ENCODE results near the gene PLA2G15. TPM values are rescaled to one million over a fixed set of nuclear protein-coding genes. Genes with fewer than 3 reads are reported as not detected.

Gene PLA2G15
- polyA plus RNA-seq, 1 of the 3 experiments (the other 2 are of a cell fraction): 23.9 TPM

- TF ChIP-seq IRF3 (IDR thresholded peaks at IDR 0.05; ENCODE audit: low read depth, low read length) (no peak), POLR2AphosphoS5 (IDR thresholded peaks at IDR 0.05; ENCODE audit: low read depth, low read length) (peak; percentile 87), RXRA (IDR thresholded peaks at IDR 0.05; ENCODE audit: borderline replicate concordance, low read depth) (no peak), TEAD4 (IDR thresholded peaks at IDR 0.05; ENCODE audit: borderline replicate concordance, insufficient read depth) (peak; percentile 99), REST (IDR thresholded peaks at IDR 0.05; ENCODE audit: low read depth, low read length) (no peak), MXI1 (IDR thresholded peaks at IDR 0.05; ENCODE audit: low read depth, low read length) (peak; percentile 66)
These were observed 7.7 kb upstream of the PLA2G15 start (continued) for GRCh38 chr16:68237243-68238028.

- peak overlapping the region; percentile 88 for H2AFZ ChIP-seq (ENCODE audit: low read depth)
- TF ChIP-seq PBX3 (IDR thresholded peaks at IDR 0.05): no peak
- no peak for TF ChIP-seq MAX (IDR thresholded peaks at IDR 0.05; ENCODE audit: low read depth)
- no peak for TF ChIP-seq SMC3 (IDR thresholded peaks at IDR 0.05; ENCODE audit: low read depth, low read length)
- no peak for TF ChIP-seq NRF1 (IDR thresholded peaks at IDR 0.05; ENCODE audit: low read depth, low read length)
- TF ChIP-seq FOXJ3 (CRISPR knock-in tag; IDR thresholded peaks at IDR 0.05): no peak
- TF ChIP-seq YY1 (IDR thresholded peaks at IDR 0.05; ENCODE audit: low read depth): no peak
- TF ChIP-seq SIN3A (IDR thresholded peaks at IDR 0.05; ENCODE audit: borderline replicate concordance, low read depth, low read length): no peak
- no peak for TF ChIP-seq CHD2 (IDR thresholded peaks at IDR 0.05; ENCODE audit: low read length, partially characterized antibody)
- TF ChIP-seq TEAD4 (IDR thresholded peaks at IDR 0.05; ENCODE audit: borderline replicate concordance, insufficient read depth): no peak
- no peak for TF ChIP-seq RXRA (IDR thresholded peaks at IDR 0.05; ENCODE audit: borderline replicate concordance, low read depth)
- no peak for TF ChIP-seq RCOR1 (IDR thresholded peaks at IDR 0.05; ENCODE audit: low read length)
- TF ChIP-seq RFX5 (IDR thresholded peaks at IDR 0.05; ENCODE audit: low read length): no peak
- no peak for TF ChIP-seq RAD21 (IDR thresholded peaks at IDR 0.05; ENCODE audit: low read length)
- ChIA-PET CTCF (interaction anchor here (0.7 to 2.2 kb wide), 5 partner anchors 8 to 144 kb away, joined by 3 to 17 read pairs (median 4); no protein-coding TSS in a partner anchor), POLR2A (interaction anchor here (1.4 to 1.5 kb wide), 4 partner anchors 10 to 153 kb away, joined by 3 to 5 read pairs (median 4); partner anchors contain the start of genes NFATC3 and SLC7A6)
- DNase-seq: no peak
- no peaks in the 10 kb centered on the region for H3K36me3 ChIP-seq (replicated peaks in 1 of 2; ENCODE audit: control insufficient read depth in 1 of 2, insufficient read depth in 2 of 2, low read length in 1 of 2)
- no peaks in the 10 kb centered on the region for H3K9me2 ChIP-seq
- H3K27me3 ChIP-seq (ENCODE audit: insufficient read depth): no peaks in the 10 kb centered on the region
- no peaks in the 10 kb centered on the region for H3K9me3 ChIP-seq
- H3K9ac ChIP-seq: peak overlapping the region; percentile 68
- H3K79me2 ChIP-seq (ENCODE audit: insufficient read depth): no peaks in the 10 kb centered on the region
- peak overlapping the region; percentile 41 to 57; a peak in 3 of 4 replicates for H3K4me3 ChIP-seq (ENCODE audit: low read depth in 2 of 2, low read length in 1 of 2)
- 42% methylated on average over 20 of the region's 20 CpGs for WGBS (ENCODE audit: low lambda C conversion rate)
- peak overlapping the region; percentile 86 to 87 for H3K27ac ChIP-seq (ENCODE audit: low read depth in 2 of 2, low read length in 1 of 2)
- peak overlapping the region; percentile 83 for H3K4me2 ChIP-seq
- H4K20me1 ChIP-seq (ENCODE audit: insufficient read depth): no peaks in the 10 kb centered on the region
- H3K4me1 ChIP-seq (ENCODE audit: control insufficient read depth in 1 of 2, insufficient read depth in 2 of 2, low read depth in 1 of 2, low read length in 1 of 2): peaks cover 0 to 8% of the 10 kb centered on the region in 2 experiments; a peak in 1 of 4 replicates
- H3F3A ChIP-seq (replicated peaks; ENCODE audit: insufficient read depth): peaks cover 3% of the 10 kb centered on the region
These were observed 7.2 kb upstream of the PLA2G15 start for GRCh38 chr16:68238029-68238345.
